OCI-LY3 (cell line): ENCODE measurements around the gene TNK2.

Experiments
- H2AFZ ChIP-seq: fragments of 200-600, 300-600 bp; shearing (Covaris generic); 2 replicates; pipeline ENCODE4 v1.6.0; 2014; ENCODE audit warnings: antibody characterized with exemption, low read depth, low read length
- H3K27ac ChIP-seq: fragments of 200-600, 300-600 bp; sonication (generic); 2 replicates; pipeline ENCODE4 v1.5.1; 2014; ENCODE audit warnings: mild to moderate bottlenecking, low read length, moderate library complexity, mixed read lengths
- H3K27me3 ChIP-seq: fragments of 200-600, 300-600 bp; sonication (generic); 2 replicates; pipeline ENCODE4 v1.6.1; 2014; ENCODE audit warnings: low read depth, low read length, mixed read lengths
- H3K36me3 ChIP-seq: fragments of 200-600, 300-600 bp; sonication (generic); replicated peaks from 2 replicates; pipeline ENCODE3; 2014; ENCODE audit warnings: low read depth, low read length, mixed read lengths
- H3K4me1 ChIP-seq: fragments of 300-600, 200-600 bp; sonication (generic); 2 replicates; pipeline ENCODE4 v1.6.1; 2014; ENCODE audit warnings: low read length, mixed read lengths
- H3K4me2 ChIP-seq: fragments of 200-600, 300-600 bp; sonication (generic); 2 replicates; pipeline ENCODE4 v1.6.1; 2014; ENCODE audit warnings: low read length, mixed read lengths
- H3K4me3 ChIP-seq: fragments of 300-600, 200-600 bp; sonication (generic); 2 replicates; pipeline ENCODE4 v1.5.1; 2014; ENCODE audit warnings: antibody characterized with exemption, mild to moderate bottlenecking, low read length, moderate library complexity
- H3K79me2 ChIP-seq: fragments of 300-600, 200-600 bp; shearing (Covaris generic); 2 replicates; pipeline ENCODE4 v1.6.1; 2014; ENCODE audit warnings: mild to moderate bottlenecking, low read length, mixed read lengths
- H3K9ac ChIP-seq: fragments of 300-600, 200-600 bp; shearing (Covaris generic); 2 replicates; pipeline ENCODE4 v1.6.0; 2014; ENCODE audit warnings: mild to moderate bottlenecking, low read length, moderate library complexity
- H3K9me3 ChIP-seq: fragments of 200-600, 300-600 bp; shearing (Covaris generic); 2 replicates; pipeline ENCODE4 v1.6.1; 2014; ENCODE audit warnings: low read length, mixed read lengths; ENCODE audit not compliant: insufficient read depth
- H4K20me1 ChIP-seq: fragments of 200-600, 300-600 bp; sonication (generic); 2 replicates; pipeline ENCODE4 v1.6.1; 2016; ENCODE audit warnings: low read length, mixed read lengths; ENCODE audit not compliant: insufficient read depth
- EZH2phosphoT487 ChIP-seq: fragments of 200-600 bp; shearing (Covaris generic); IDR thresholded peaks from 2 replicates; pipeline ENCODE4 v1.6.1; 2018; ENCODE audit warnings: antibody characterized with exemption, mixed run types, low read depth
- TF ChIP-seq, protein P1 (sequence below): fragments of 200-600, 300-600 bp; sonication (generic); IDR thresholded peaks from 2 replicates; pipeline ENCODE4 v1.5.1; 2014; ENCODE audit warnings: antibody characterized with exemption, low read length, low read depth

TNK2 gene

DNA sequence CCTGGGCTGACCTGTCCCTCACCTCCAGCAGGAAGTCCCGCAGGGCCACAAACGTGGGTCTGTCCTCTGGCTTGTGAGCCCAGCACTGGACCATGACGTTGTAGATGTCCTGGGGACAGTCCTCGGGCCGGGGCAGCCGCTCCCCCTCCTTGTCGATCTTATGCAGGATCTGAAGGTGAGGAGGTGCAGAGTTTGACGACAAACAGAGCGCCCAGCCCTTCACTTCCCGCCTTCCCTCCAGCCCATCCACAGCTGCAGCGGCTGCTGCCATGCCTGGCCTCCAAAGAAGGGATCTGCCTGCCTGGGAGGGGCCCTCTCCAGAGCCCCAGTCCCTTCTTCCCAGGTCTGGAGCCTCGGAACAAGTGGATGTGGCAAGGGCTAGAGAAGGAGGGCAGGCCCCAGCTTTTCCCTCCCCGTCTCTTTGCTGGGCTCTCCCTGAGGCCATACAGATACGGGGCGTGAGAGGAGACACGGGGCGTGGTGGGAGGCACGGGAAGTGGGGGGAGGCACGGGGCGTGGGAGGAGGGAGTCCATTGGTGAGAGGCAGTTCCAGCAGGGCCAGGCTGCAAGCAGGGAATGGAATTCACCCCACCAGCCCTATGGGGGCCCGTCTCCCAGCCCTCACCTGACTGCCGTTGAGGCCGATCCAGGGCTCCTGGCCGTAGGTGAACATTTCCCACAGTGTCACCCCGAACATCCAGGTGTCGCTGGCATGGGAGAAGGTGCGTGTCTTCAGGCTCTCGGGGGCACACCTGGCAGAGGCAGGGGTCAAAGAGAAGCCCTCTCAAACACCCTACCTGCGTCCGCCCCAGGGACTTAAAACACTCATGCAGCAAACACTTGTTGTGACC is 29.7 kb downstream of the TNK2 start:
- no peaks in the 10 kb centered on the region for H4K20me1 ChIP-seq
- H3K36me3 ChIP-seq, result no peaks in the 10 kb centered on the region
- no peak overlapping the region for H3K4me2 ChIP-seq
- no peaks in the 10 kb centered on the region for H3K9me3 ChIP-seq
- no peaks in the 10 kb centered on the region for H3K27me3 ChIP-seq
- no peak overlapping the region for H3K9ac ChIP-seq
- H3K79me2 ChIP-seq, result no peaks in the 10 kb centered on the region
- TF ChIP-seq, protein P1, sequence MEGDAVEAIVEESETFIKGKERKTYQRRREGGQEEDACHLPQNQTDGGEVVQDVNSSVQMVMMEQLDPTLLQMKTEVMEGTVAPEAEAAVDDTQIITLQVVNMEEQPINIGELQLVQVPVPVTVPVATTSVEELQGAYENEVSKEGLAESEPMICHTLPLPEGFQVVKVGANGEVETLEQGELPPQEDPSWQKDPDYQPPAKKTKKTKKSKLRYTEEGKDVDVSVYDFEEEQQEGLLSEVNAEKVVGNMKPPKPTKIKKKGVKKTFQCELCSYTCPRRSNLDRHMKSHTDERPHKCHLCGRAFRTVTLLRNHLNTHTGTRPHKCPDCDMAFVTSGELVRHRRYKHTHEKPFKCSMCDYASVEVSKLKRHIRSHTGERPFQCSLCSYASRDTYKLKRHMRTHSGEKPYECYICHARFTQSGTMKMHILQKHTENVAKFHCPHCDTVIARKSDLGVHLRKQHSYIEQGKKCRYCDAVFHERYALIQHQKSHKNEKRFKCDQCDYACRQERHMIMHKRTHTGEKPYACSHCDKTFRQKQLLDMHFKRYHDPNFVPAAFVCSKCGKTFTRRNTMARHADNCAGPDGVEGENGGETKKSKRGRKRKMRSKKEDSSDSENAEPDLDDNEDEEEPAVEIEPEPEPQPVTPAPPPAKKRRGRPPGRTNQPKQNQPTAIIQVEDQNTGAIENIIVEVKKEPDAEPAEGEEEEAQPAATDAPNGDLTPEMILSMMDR, result no peak
- no peak for TF ChIP-seq EZH2phosphoT487
- no peak overlapping the region for H3K4me3 ChIP-seq
- H2AFZ ChIP-seq, result no peak overlapping the region
- no peak overlapping the region for H3K27ac ChIP-seq
- H3K4me1 ChIP-seq, result no peaks in the 10 kb centered on the region

DNA sequence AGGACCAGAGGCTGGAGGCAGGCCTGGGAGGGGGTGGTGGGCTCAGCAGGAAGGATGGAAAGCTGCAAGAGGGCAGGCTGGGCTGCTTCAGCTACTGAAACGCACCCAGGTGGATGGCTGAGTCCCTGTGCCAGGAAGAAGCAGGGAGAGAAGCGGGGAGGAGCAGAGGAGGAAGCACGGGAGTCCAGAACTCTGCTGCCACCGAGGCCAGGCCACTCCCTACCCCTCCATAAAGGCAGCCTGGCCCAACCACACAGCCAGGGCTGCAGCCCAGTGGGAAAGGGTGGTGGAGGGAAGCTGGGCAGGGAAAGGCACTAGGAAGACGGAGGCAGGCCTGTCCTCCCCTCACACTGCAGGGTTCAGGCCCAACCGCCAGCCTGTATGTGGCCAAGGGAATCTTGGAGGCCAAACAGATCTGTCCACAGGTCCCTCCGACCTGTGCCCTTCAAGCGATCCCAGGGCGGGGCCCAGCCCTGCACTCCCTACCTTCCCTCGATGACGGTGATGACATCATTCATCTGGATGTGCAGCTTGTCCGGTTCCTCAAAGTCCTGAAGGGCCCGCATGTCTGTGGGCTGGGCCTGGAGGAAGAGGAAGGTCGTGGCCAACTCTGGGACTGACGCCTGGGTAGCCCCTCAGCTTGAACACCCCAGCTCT is 30.5 kb downstream of the TNK2 start:
- no peaks in the 10 kb centered on the region for H3K4me1 ChIP-seq
- no peak overlapping the region for H3K4me2 ChIP-seq
- TF ChIP-seq, protein P1, result no peak
- no peak for TF ChIP-seq EZH2phosphoT487
- H3K36me3 ChIP-seq, result no peaks in the 10 kb centered on the region
- H3K27ac ChIP-seq, result no peak overlapping the region
- no peak overlapping the region for H2AFZ ChIP-seq
- no peaks in the 10 kb centered on the region for H3K27me3 ChIP-seq
- H3K9me3 ChIP-seq, result no peaks in the 10 kb centered on the region
- H4K20me1 ChIP-seq, result no peaks in the 10 kb centered on the region
- no peak overlapping the region for H3K9ac ChIP-seq
- no peak overlapping the region for H3K4me3 ChIP-seq
- H3K79me2 ChIP-seq, result no peaks in the 10 kb centered on the region

DNA sequence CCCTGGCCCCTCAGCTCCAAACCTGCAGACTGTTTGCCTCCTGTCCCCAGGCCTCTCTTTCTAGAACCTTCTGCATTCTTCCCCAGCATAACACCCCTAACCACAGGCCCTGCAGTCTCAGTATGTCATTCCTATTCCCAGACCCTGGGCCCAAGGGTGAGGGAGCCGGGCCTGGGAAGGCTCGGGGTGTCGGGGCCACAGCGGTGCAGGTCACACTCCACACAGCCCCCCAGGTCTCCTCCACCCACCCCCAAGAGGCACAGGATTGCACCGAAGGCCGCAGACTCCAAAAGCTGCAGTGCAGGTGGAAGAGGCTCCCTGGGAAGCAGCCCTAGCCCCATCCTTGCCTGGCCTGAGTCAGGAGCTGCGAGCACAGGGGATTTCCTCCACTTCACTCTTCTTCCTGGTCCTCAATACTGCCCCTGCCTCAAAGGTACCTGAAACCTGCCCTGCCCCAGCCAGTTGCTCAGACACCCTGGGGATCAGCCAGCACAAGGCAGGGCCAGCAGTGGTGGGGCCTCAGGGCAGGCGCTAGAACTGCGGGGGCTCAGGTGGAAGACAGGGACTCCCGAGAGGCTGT is 31.1 kb downstream of the TNK2 start:
- no peak overlapping the region for H3K9ac ChIP-seq
- no peak overlapping the region for H3K4me2 ChIP-seq

DNA sequence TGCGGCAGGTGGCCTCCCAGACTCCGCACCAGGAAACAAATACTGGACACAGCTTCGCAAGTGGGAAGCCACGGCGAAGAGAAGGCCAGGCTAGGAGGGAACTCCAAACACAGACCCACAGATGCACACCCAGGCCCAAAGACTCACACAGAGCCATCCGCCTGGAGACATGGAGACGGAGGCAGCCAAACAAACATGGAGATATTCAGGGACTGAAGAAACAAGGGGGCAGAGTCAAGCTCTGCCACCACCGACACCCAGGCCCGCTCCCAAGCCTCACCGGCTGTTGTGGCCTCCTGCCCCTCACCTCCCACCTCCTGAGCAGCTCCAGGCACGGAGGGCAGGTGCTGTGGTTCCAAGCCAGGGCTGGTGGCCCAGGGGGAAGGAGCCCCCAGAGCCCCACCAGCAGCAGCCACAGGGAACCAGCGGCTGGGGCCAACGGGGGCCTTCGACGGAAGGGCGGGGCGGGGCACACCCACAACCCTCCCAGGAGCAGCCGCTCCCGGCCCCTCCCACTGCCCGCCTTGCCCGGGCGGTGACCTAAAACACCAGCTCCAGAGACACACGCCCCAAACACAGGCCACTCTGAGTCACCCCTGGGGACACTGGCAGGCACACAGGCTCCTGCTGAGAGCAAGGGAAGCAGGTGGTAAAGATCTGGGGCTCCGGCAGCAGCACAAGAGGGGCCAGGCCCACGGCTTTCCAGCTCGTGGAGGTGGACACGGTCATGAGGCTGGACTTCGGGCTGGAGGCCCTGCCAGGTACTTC is 31.9 kb downstream of the TNK2 start:
- H2AFZ ChIP-seq, result no peak overlapping the region
- H4K20me1 ChIP-seq, result no peaks in the 10 kb centered on the region
- no peaks in the 10 kb centered on the region for H3K27me3 ChIP-seq
- H3K9me3 ChIP-seq, result no peaks in the 10 kb centered on the region
- H3K4me3 ChIP-seq, result no peak overlapping the region
- TF ChIP-seq, protein P1, result no peak
- TF ChIP-seq EZH2phosphoT487, result no peak
- H3K79me2 ChIP-seq, result no peaks in the 10 kb centered on the region
- H3K4me2 ChIP-seq, result no peak overlapping the region
- H3K9ac ChIP-seq, result no peak overlapping the region
- no peak overlapping the region for H3K27ac ChIP-seq
- no peaks in the 10 kb centered on the region for H3K4me1 ChIP-seq
- H3K36me3 ChIP-seq, result no peaks in the 10 kb centered on the region

More for the DNA sequence above, 31.1 kb downstream of the TNK2 start:
- no peak overlapping the region for H2AFZ ChIP-seq
- no peaks in the 10 kb centered on the region for H3K4me1 ChIP-seq
- H3K4me3 ChIP-seq, result no peak overlapping the region
- H3K27me3 ChIP-seq, result no peaks in the 10 kb centered on the region
- TF ChIP-seq EZH2phosphoT487, result no peak
- no peak overlapping the region for H3K27ac ChIP-seq
- no peaks in the 10 kb centered on the region for H3K36me3 ChIP-seq
- H4K20me1 ChIP-seq, result no peaks in the 10 kb centered on the region
- H3K79me2 ChIP-seq, result no peaks in the 10 kb centered on the region
- H3K9me3 ChIP-seq, result no peaks in the 10 kb centered on the region
